HG02759 (cell line): ENCODE results near the gene SMIM41.

Source experiments
- ATAC-seq: cut with Tn5 transposase; IDR thresholded peaks from one replicate; pipeline ENCODE4 v1.9.1; 2021; ENCODE audit warnings: mild to moderate bottlenecking, moderate library complexity; ENCODE audit not compliant: unreplicated experiment

SMIM41 gene

GRCh38 chr12:52079576-52080402, at the start of gene SMIM41:
TSS of gene SMIM41 (plus strand) at chr12:52079704. CDS start at chr12:52079780, 76 bp downstream.
- no peak for ATAC-seq

GRCh38 chr12:52032446-52032803, 47.1 kb upstream of the SMIM41 start:
- ATAC-seq, result no peak

GRCh38 chr12:52032804-52033445, 46.6 kb upstream of the SMIM41 start:
- peak; percentile 95 for ATAC-seq

GRCh38 chr12:52033446-52034140, 45.9 kb upstream of the SMIM41 start:
- ATAC-seq, result no peak

- no peak for ATAC-seq
These were observed 44.3 kb upstream of the SMIM41 start for GRCh38 chr12:52035190-52035589.

GRCh38 chr12:52035926-52036325, 43.6 kb upstream of the SMIM41 start:
- no peak for ATAC-seq

- peak; percentile 34 for ATAC-seq
These were observed 42.8 kb upstream of the SMIM41 start for GRCh38 chr12:52036587-52037171.

GRCh38 chr12:52037248-52037861, 42.1 kb upstream of the SMIM41 start:
- ATAC-seq, result peak; percentile 13

- ATAC-seq, result no peak
These were observed 41.1 kb upstream of the SMIM41 start for GRCh38 chr12:52038447-52038846.

GRCh38 chr12:52041035-52041434, 38.5 kb upstream of the SMIM41 start:
- no peak for ATAC-seq

GRCh38 chr12:52041695-52042123, 37.8 kb upstream of the SMIM41 start:
- no peak for ATAC-seq

GRCh38 chr12:52042706-52043385, 36.7 kb upstream of the SMIM41 start:
- ATAC-seq, result no peak

- ATAC-seq, result no peak
These were observed 35.9 kb upstream of the SMIM41 start for GRCh38 chr12:52043386-52044212.

GRCh38 chr12:52044292-52044983, 35.1 kb upstream of the SMIM41 start:
- ATAC-seq, result no peak

GRCh38 chr12:52045794-52046199, 33.7 kb upstream of the SMIM41 start:
- ATAC-seq, result no peak

- no peak for ATAC-seq
These were observed 32.6 kb upstream of the SMIM41 start for GRCh38 chr12:52046859-52047258.

- no peak for ATAC-seq
These were observed 30.2 kb upstream of the SMIM41 start for GRCh38 chr12:52049286-52049685.

- ATAC-seq, result no peak
These were observed 29.8 kb upstream of the SMIM41 start for GRCh38 chr12:52049688-52050087.
